A549 (cell line): Measurements from ENCODE around the gene MACROD1.

Source experiments
- BCL3 ChIP-seq: fragments of >200 bp; sonication (Bioruptor Twin); formaldehyde crosslinking; IDR thresholded peaks from 3 replicates; pipeline ENCODE4 v1.6.1; 2016
- BHLHE40 ChIP-seq: IDR thresholded peaks from 2 replicates; pipeline ENCODE4 v1.6.1; 2012; ENCODE audit warnings: low read depth, low read length, inconsistent platforms
- CEBPB ChIP-seq, 2 experiments: fragments of >200 bp in 1 of 2; sonication (Bioruptor Twin) in 1 of 2; formaldehyde crosslinking in 1 of 2; IDR thresholded peaks; 2 replicates each; pipeline ENCODE4 v1.6.1; 2012 to 2016
- CTCF ChIP-seq: fragments of >200 bp; sonication (Bioruptor Twin); formaldehyde crosslinking; IDR thresholded peaks from 3 replicates; pipeline ENCODE4 v1.5.1; 2016
- ESRRA ChIP-seq: fragments of 150-350 bp; IDR thresholded peaks from 2 replicates; pipeline ENCODE4 v1.6.1; 2014; ENCODE audit warnings: mild to moderate bottlenecking, low read length, borderline replicate concordance
- KDM1A ChIP-seq: fragments of 200-600 bp; sonication (generic); IDR thresholded peaks from 2 replicates; pipeline ENCODE4 v1.6.1; 2016; ENCODE audit warnings: low read depth, mild to moderate bottlenecking
- RAD21 ChIP-seq, 2 experiments: fragments of >200 bp in 1 of 2; sonication (Bioruptor Twin) in 1 of 2; formaldehyde crosslinking in 1 of 2; IDR thresholded peaks in 1 of 2; conservative IDR thresholded peaks in 1 of 2; 2 replicates in 1 of 2; 3 replicates in 1 of 2; pipeline ENCODE4 v1.6.1; 2012 to 2018; ENCODE audit warnings: inconsistent platforms in 1 of 2
- SREBF2 ChIP-seq: fragments of 450-650 bp; IDR thresholded peaks from 2 replicates; pipeline ENCODE4 v1.6.1; 2014; ENCODE audit warnings: mild to moderate bottlenecking, moderate library complexity
- TF ChIP-seq, protein P1 (sequence below): IDR thresholded peaks from 2 replicates; pipeline ENCODE4 v1.6.1; 2012
- TF ChIP-seq, protein P2 (sequence below): IDR thresholded peaks from 2 replicates; pipeline ENCODE4 v1.6.1; 2012
- TF ChIP-seq, protein P3 (sequence below): fragments of 150-350 bp; IDR thresholded peaks from 2 replicates; pipeline ENCODE4 v1.6.1; 2014; ENCODE audit warnings: low read depth, mild to moderate bottlenecking, low read length

DNA sequence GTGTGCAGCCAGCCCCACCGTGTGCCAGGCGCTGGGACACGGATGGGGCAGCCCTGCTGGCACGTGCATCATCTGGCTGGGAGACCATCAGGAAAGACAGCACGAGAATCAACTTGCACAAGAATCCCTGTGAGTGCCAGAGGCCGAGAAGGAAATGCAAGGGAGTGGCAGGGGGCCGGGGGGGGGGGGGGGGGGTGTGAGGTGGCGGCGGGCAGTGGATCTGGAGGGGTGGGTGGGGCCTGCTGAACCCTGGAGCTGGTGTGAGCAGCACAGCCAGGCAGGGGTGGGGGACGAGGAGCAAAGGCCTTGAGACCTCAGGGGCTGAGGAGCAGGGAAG lies 144.2 kb downstream of the MACROD1 start:
- TF ChIP-seq CTCF (no peak), BCL3 (no peak), ESRRA (no peak), SREBF2 (no peak), BHLHE40 (no peak), RAD21 (conservative IDR thresholded peaks at IDR 0.05 in 1 of 2, IDR thresholded peaks at IDR 0.05 in 1 of 2) (no peak), KDM1A (no peak), CEBPB (IDR thresholded peaks at IDR 0.05) (no peak)
- TF ChIP-seq, protein P1, sequence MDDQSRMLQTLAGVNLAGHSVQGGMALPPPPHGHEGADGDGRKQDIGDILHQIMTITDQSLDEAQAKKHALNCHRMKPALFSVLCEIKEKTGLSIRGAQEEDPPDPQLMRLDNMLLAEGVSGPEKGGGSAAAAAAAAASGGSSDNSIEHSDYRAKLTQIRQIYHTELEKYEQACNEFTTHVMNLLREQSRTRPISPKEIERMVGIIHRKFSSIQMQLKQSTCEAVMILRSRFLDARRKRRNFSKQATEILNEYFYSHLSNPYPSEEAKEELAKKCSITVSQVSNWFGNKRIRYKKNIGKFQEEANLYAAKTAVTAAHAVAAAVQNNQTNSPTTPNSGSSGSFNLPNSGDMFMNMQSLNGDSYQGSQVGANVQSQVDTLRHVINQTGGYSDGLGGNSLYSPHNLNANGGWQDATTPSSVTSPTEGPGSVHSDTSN = no peak
- TF ChIP-seq, protein P2, sequence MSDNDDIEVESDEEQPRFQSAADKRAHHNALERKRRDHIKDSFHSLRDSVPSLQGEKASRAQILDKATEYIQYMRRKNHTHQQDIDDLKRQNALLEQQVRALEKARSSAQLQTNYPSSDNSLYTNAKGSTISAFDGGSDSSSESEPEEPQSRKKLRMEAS = no peak
- TF ChIP-seq, protein P3, sequence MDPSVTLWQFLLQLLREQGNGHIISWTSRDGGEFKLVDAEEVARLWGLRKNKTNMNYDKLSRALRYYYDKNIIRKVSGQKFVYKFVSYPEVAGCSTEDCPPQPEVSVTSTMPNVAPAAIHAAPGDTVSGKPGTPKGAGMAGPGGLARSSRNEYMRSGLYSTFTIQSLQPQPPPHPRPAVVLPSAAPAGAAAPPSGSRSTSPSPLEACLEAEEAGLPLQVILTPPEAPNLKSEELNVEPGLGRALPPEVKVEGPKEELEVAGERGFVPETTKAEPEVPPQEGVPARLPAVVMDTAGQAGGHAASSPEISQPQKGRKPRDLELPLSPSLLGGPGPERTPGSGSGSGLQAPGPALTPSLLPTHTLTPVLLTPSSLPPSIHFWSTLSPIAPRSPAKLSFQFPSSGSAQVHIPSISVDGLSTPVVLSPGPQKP = no peak
